H9 (cell line): ENCODE measurements around the gene MLST8. TPM values are rescaled to one million over a fixed set of nuclear protein-coding genes. Genes with fewer than 3 reads are reported as not detected.
A peak's percentile ranks its signal among the peaks of the same experiment; 100 is the strongest.

Experiments used
- DNase-seq: peaks from one replicate; pipeline ENCODE4 v3.0.0-alpha.2; 2017
- H2AFZ ChIP-seq: one replicate; pipeline ENCODE4 v1.6.1; 2013; ENCODE audit warnings: mild to moderate bottlenecking, low read length, control low read depth, moderate library complexity
- H2AK5ac ChIP-seq: 2 replicates; pipeline ENCODE4 v1.6.1; 2013; ENCODE audit warnings: low read length, control low read depth, mixed read lengths; ENCODE audit not compliant: insufficient read length
- H2BK120ac ChIP-seq: one replicate; pipeline ENCODE4 v1.6.1; 2013; ENCODE audit warnings: low read depth, mild to moderate bottlenecking, low read length, control low read depth, inconsistent platforms; ENCODE audit not compliant: poor library complexity, severe bottlenecking
- H2BK12ac ChIP-seq: 2 replicates; pipeline ENCODE4 v1.6.1; 2013; ENCODE audit warnings: low read length, control low read depth, mixed read lengths, low read depth; ENCODE audit not compliant: insufficient read length
- H2BK15ac ChIP-seq: 2 replicates; pipeline ENCODE4 v1.6.1; 2013; ENCODE audit warnings: low read depth, low read length, control low read depth
- H2BK20ac ChIP-seq: one replicate; pipeline ENCODE4 v1.6.1; 2013; ENCODE audit warnings: low read depth, mild to moderate bottlenecking, low read length, control low read depth, inconsistent platforms; ENCODE audit not compliant: poor library complexity, severe bottlenecking
- H2BK5ac ChIP-seq: 2 replicates; pipeline ENCODE4 v1.6.1; 2013; ENCODE audit warnings: low read length, control low read depth, mixed read lengths; ENCODE audit not compliant: insufficient read length
- H3K14ac ChIP-seq: 2 replicates; pipeline ENCODE4 v1.6.1; 2013; ENCODE audit warnings: low read length, control low read depth; ENCODE audit not compliant: insufficient read depth
- H3K18ac ChIP-seq: 2 replicates; pipeline ENCODE4 v1.6.1; 2013; ENCODE audit warnings: low read depth, mild to moderate bottlenecking, mixed read lengths, low read length, control low read depth; ENCODE audit not compliant: insufficient read length
- H3K23ac ChIP-seq: 2 replicates; pipeline ENCODE4 v1.6.1; 2013; ENCODE audit warnings: low read length, control low read depth, mixed read lengths, low read depth; ENCODE audit not compliant: insufficient read length
- H3K23me2 ChIP-seq: 2 replicates; pipeline ENCODE4 v1.6.1; 2013; ENCODE audit warnings: low read depth, mild to moderate bottlenecking, mixed read lengths, low read length, control low read depth; ENCODE audit not compliant: insufficient read length, poor library complexity, severe bottlenecking
- H3K27ac ChIP-seq: 2 replicates; pipeline ENCODE4 v1.5.1; 2013; ENCODE audit warnings: low read length, control low read depth, mixed read lengths, low read depth; ENCODE audit not compliant: insufficient read length
- H3K27me3 ChIP-seq: 2 replicates; pipeline ENCODE4 v1.6.1; 2013; ENCODE audit warnings: low read length, control low read depth, inconsistent platforms; ENCODE audit not compliant: insufficient read depth
- H3K4ac ChIP-seq: 2 replicates; pipeline ENCODE4 v1.6.1; 2013; ENCODE audit warnings: low read depth, mild to moderate bottlenecking, control low read depth, inconsistent platforms, low read length, moderate library complexity
- H3K4me1 ChIP-seq: 2 replicates; pipeline ENCODE4 v1.6.1; 2013; ENCODE audit warnings: low read length, control low read depth, inconsistent platforms; ENCODE audit not compliant: insufficient read depth
- H3K4me2 ChIP-seq: 2 replicates; pipeline ENCODE4 v1.6.1; 2013; ENCODE audit warnings: low read length, control low read depth, mixed read lengths; ENCODE audit not compliant: insufficient read length, insufficient read depth
- H3K56ac ChIP-seq: 2 replicates; pipeline ENCODE4 v1.6.1; 2013; ENCODE audit warnings: low read depth, mild to moderate bottlenecking, mixed read lengths, low read length, control low read depth; ENCODE audit not compliant: insufficient read length
- H3K79me1 ChIP-seq: 2 replicates; pipeline ENCODE4 v1.6.1; 2013; ENCODE audit warnings: low read depth, mild to moderate bottlenecking, moderate library complexity, low read length, control low read depth, inconsistent platforms; ENCODE audit not compliant: insufficient read depth, poor library complexity, severe bottlenecking
- H3K79me2 ChIP-seq: 2 replicates; pipeline ENCODE4 v1.6.1; 2013; ENCODE audit warnings: low read length, control low read depth, inconsistent platforms; ENCODE audit not compliant: insufficient read depth
- H3K9ac ChIP-seq: 2 replicates; pipeline ENCODE4 v1.6.1; 2013; ENCODE audit warnings: low read length, control low read depth, mixed read lengths; ENCODE audit not compliant: insufficient read length; ENCODE audit errors: extremely low read depth
- H3K9me3 ChIP-seq: one replicate; pipeline ENCODE4 v1.6.1; 2013; ENCODE audit warnings: low read depth, low read length, inconsistent platforms; ENCODE audit not compliant: control insufficient read depth
- H3T11ph ChIP-seq: one replicate; pipeline ENCODE4 v1.6.1; 2013; ENCODE audit warnings: mild to moderate bottlenecking, low read length, control low read depth, inconsistent platforms
- H4K20me1 ChIP-seq: one replicate; pipeline ENCODE4 v1.6.1; 2013; ENCODE audit not compliant: control insufficient read depth, insufficient read length, insufficient read depth
- H4K5ac ChIP-seq: 2 replicates; pipeline ENCODE4 v1.6.1; 2013; ENCODE audit warnings: low read depth, mild to moderate bottlenecking, mixed read lengths, low read length, control low read depth; ENCODE audit not compliant: insufficient read length
- H4K8ac ChIP-seq: replicated peaks from 2 replicates; pipeline ENCODE4 v1.6.1; 2013; ENCODE audit warnings: low read length, control low read depth, mixed read lengths, low read depth; ENCODE audit not compliant: insufficient read length
- H4K91ac ChIP-seq: 2 replicates; pipeline ENCODE4 v1.6.1; 2013; ENCODE audit warnings: low read depth, mild to moderate bottlenecking, moderate library complexity, mixed read lengths, low read length, control low read depth; ENCODE audit not compliant: insufficient read length
- H3K27ac Mint-ChIP-seq, 3 experiments: 2 replicates in 2 of 3; 3 replicates in 1 of 3; pipeline ENCODE4 v1.8.0; 2020 to 2021; ENCODE audit warnings: mixed read lengths in 3 of 3, mild to moderate bottlenecking in 1 of 3, moderate library complexity in 1 of 3
- H3K27me3 Mint-ChIP-seq: 2 replicates; pipeline ENCODE4 v1.8.0; 2021; ENCODE audit warnings: low read depth, mild to moderate bottlenecking, moderate library complexity, mixed read lengths
- H3K36me3 Mint-ChIP-seq, 3 experiments: 2 replicates in 2 of 3; 3 replicates in 1 of 3; pipeline ENCODE4 v1.8.0; 2020 to 2021; ENCODE audit warnings: low read depth in 3 of 3, mixed read lengths in 3 of 3; ENCODE audit not compliant: insufficient read depth in 1 of 3
- H3K4me1 Mint-ChIP-seq, 2 experiments: 2 replicates each; pipeline ENCODE4 v1.8.0; 2020; ENCODE audit warnings: mixed read lengths in 2 of 2
- H3K4me3 Mint-ChIP-seq, 2 experiments: 2 replicates in 1 of 2; 3 replicates in 1 of 2; pipeline ENCODE4 v1.8.0; 2020 to 2021; ENCODE audit warnings: mild to moderate bottlenecking in 2 of 2, mixed read lengths in 2 of 2, moderate library complexity in 1 of 2
- H3K9me3 Mint-ChIP-seq, 2 experiments: 2 replicates in 1 of 2; 3 replicates in 1 of 2; pipeline ENCODE4 v1.8.0; 2020; ENCODE audit warnings: mild to moderate bottlenecking in 2 of 2, mixed read lengths in 2 of 2, moderate library complexity in 1 of 2
- WGBS: extraction: QIAGEN DNeasy Blood & Tissue Kit; methylation state at CpG from one replicate; pipeline ENCODE4 v1.1.7; 2013; ENCODE audit warnings: missing lambda C conversion rate, low lambda C conversion rate, mixed read lengths; ENCODE audit not compliant: insufficient read length; ENCODE audit errors: extremely low coverage; 5-methylcytosine and 5-hydroxymethylcytosine counted together
- total RNA-seq: library from RNA; stranded (reverse); gene quantifications from 2 replicates; pipeline ENCODE4 v1.2.1, GENCODE V29; 2021
- TF ChIP-seq, protein P1 (sequence below): fragments of 200-600 bp; sonication (generic); conservative IDR thresholded peaks from 3 replicates; pipeline ENCODE4 v1.8.0; 2021; ENCODE audit warnings: antibody characterized with exemption, mild to moderate bottlenecking

Gene MLST8
- total RNA-seq, 1 experiment from 2014 or later: 74.5 TPM

DNA sequence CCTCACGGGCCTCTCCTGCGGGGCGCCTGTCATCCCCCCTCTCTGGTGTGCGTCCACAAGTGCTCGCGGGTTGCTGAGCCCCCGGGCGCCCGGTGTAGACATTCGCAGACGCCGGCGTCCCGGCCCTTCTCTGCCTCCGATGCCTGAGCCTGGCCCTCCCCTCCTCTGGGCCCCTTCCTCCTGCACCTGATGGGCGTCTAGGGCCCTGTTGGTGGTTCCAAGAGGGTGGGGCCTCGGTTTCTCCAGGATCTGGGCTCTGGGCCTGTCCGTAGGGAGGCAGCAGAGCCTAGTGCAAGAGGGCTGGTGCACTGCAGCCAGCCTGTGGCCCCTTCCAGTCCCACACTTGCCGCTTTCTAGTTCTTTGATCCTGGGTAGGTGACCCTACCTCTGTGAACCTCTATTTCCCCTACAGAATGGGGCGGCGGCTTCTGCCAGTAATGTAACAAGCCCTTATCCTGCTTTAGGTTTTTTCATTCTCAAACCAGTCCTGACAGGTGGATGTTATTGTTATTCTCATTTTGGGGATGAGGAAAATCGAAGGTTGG is 18.8 kb downstream of the MLST8 start:
- Histone ChIP-seq H2BK20ac (no peak overlapping the region), H2BK15ac (no peak overlapping the region), H3K4me1 (no peaks in the 10 kb centered on the region), H3K27ac (no peak overlapping the region), H2BK5ac (no peak overlapping the region), H3T11ph (no peak overlapping the region), H3K4me2 (peak overlapping the region; percentile 56), H3K79me2 (peaks cover 5% of the 10 kb centered on the region; the same call in 1 of the 2 replicates), H3K9ac (peak overlapping the region; percentile 60), H3K23me2 (no peaks in the 10 kb centered on the region), H3K4ac (no peak overlapping the region), H3K14ac (no peak overlapping the region; the same call in 1 of the 2 replicates), H4K20me1 (no peaks in the 10 kb centered on the region), H2AFZ (no peak overlapping the region), H2AK5ac (no peak overlapping the region), H3K18ac (no peak overlapping the region), H4K91ac (no peak overlapping the region), H2BK12ac (no peak overlapping the region), H2BK120ac (no peak overlapping the region), H3K79me1 (no peaks in the 10 kb centered on the region), H3K9me3 (no peaks in the 10 kb centered on the region), H4K8ac (no peak overlapping the region), H3K23ac (no peak overlapping the region), H4K5ac (no peak overlapping the region), H3K27me3 (no peaks in the 10 kb centered on the region; the same call in 1 of the 2 replicates), H3K56ac (no peak overlapping the region)
- TF ChIP-seq, protein P1, sequence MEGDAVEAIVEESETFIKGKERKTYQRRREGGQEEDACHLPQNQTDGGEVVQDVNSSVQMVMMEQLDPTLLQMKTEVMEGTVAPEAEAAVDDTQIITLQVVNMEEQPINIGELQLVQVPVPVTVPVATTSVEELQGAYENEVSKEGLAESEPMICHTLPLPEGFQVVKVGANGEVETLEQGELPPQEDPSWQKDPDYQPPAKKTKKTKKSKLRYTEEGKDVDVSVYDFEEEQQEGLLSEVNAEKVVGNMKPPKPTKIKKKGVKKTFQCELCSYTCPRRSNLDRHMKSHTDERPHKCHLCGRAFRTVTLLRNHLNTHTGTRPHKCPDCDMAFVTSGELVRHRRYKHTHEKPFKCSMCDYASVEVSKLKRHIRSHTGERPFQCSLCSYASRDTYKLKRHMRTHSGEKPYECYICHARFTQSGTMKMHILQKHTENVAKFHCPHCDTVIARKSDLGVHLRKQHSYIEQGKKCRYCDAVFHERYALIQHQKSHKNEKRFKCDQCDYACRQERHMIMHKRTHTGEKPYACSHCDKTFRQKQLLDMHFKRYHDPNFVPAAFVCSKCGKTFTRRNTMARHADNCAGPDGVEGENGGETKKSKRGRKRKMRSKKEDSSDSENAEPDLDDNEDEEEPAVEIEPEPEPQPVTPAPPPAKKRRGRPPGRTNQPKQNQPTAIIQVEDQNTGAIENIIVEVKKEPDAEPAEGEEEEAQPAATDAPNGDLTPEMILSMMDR: no peak
- no peaks in the 10 kb centered on the region for H3K27me3 Mint-ChIP-seq
- peak overlapping the region; percentile 80 to 84 for H3K4me3 Mint-ChIP-seq
- no CpG with 5 or more reads among the region's 22 CpGs for WGBS
- no peak for DNase-seq
- H3K27ac Mint-ChIP-seq: peak overlapping the region in 2 of 3 experiments; percentile 55 to 75; a peak in 3 of 7 replicates
- H3K9me3 Mint-ChIP-seq: no peaks in the 10 kb centered on the region
- peaks cover 3% of the 10 kb centered on the region in 2 experiments; a peak in 2 of 4 replicates for H3K4me1 Mint-ChIP-seq
- peaks cover 0 to 3% (median 0%) of the 10 kb centered on the region in 3 experiments; a peak in 3 of 7 replicates for H3K36me3 Mint-ChIP-seq
